GM18870 (cell line): ENCODE results near the gene HOXD12.

Experiments used
- ATAC-seq: cut with Tn5 transposase; IDR thresholded peaks from one replicate; pipeline ENCODE4 v1.9.1; 2021; ENCODE audit warnings: moderate library complexity; ENCODE audit not compliant: unreplicated experiment

Gene HOXD12

DNA sequence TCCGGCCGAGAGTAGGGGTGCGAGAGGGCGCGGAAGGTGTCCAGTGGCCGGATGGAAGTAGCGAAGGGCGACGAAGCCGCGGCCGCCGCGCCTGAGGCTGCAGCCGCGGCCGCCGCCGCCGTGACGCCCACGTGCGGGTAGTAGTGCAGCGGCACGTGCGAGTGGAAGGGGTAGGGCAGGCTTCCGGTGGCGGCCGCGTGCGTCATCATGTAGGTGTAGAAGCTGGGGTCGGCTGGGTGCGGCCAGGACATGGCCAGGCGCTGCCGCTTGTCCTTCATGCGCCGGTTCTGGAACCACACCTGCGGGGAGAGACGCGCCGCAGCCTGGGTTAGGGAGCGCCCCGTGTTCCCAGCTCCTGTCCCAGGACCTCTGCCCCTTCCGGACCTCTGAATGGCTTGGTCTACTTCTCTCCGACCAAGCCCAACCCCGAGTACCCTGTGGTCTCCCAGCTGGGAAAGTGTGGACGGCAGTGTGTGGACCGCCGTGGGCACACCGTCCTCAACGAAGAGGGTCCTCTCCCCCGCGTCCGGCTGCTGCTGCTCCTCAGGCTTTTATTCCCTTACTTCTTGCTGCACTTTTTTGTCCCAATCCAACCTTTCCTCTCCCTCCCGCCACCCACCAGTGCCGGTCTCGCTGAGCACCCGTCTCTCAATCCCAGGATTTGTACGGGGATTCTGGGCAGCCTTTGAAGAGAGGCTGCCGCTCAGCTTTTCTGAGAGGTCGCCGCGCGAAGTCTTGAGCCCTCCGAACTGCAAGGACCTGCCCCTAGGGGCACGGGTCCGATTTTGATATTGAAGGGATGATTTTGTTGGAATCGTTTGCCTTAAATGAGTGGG is 18.8 kb upstream of the HOXD12 start:
- no peak for ATAC-seq

DNA sequence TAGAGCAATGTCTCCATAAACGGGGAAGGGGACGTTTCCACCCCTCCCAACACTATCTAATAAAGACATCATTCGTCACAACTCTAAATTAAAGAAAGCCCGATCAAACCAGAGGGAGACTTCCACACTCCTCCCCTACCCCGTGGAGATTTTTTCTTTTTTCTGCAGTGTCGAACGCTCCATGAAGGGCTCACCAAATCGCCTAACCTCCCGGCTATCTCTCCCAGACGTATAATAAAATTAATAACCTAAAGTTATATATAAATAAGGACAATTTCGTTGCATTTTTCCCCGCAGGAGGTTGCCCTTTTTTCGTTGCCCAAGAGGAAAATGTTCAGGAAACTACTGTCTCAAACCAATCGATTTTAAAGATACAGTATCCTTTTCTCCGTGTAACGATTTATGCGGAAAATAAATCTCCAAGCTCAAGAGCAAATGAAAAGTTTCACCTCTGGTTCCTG is 18.2 kb upstream of the HOXD12 start:
- ATAC-seq = no peak

DNA sequence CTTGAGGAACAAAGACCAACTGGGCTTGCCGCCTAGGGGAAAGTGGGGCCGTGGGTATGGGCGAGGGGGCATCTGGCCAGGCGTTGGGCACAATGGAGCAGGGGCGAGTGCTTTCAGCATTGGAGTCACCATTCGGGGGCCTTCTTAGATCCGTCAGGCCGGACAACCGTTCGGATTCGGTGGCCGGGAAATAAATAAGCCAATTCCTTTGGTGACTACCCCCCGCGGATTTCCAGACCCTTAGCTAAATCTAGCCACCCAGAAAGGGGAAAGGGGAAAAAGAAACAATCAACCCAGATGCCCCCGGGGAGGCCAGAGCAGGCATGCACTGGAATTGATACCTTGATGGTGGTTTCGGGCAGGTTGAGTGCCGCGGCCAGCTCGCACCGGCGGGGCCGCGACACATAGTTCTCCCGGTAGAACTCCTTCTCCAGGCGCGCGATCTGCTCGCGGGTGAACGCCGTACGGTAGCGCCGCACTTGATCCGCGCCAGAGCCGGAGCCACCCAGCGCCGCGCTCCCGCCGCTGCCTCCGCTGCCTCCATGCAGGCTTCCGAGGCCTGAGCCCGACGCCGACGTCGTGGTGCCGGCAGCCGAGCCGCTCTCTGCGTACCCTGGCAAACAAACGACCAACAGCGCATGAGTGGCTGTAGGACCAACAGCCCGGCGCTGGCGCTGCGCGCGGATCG is 17.6 kb upstream of the HOXD12 start:
- no peak for ATAC-seq

DNA sequence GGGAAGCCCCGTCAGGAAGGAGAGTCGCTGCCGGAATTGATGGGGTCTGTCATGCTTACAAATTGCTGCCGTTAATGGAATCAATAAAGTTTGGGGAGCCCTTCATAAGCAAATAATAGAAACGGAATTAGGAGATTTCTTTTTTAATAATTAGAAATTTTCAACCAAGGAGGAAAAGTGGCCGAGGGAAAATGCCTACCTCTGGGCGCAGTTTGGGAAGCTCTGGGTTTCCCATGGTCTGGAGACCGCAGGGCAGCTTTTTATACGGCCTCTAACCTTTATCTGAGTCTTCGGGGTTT is 17.1 kb upstream of the HOXD12 start:
- ATAC-seq = no peak

DNA sequence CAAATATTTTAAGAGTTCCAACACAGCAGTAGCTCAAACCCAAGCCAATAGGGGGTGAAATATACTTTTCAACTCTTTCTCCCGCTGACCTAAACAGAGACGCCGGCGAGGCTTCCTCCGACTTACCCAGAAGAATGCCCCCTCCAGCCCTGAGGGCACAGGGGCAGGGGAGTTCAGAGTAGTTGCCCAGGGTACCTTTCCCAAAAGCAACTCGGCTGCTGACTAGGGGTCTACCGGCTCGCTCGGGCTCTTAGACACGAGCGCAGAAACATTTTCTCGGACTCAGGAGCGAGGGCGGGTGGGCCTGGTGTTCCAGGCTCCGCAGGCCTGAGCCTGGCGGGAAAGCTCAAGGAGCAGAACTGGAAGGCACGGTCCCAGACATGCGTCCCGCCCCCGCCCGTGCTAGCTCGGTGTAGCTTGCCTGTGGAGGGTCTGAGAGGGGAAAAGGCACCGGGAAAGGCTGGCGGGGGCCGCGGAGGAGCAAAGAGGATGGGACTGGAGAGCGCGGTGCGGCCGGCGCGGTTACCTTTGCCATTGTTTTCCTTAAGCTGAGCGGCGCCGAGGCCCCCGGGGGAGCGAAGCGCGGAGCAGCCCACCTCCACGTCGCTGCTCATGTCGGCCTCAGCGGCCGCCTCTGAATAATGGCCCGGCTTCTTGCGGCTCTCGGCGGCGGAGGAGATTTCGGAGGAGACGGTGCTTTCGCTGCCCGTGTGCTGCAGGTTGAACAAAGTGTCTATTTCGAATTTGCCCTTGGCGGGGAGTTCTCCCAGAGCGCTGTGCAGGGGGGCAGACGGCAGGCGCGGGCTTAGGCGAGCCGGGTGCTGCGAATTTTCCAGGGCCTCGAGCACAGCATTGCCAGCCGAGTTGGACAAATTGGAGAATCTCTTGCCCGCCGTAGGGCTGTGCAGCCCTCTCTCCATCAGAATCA is 16.5 kb upstream of the HOXD12 start:
- no peak for ATAC-seq

DNA sequence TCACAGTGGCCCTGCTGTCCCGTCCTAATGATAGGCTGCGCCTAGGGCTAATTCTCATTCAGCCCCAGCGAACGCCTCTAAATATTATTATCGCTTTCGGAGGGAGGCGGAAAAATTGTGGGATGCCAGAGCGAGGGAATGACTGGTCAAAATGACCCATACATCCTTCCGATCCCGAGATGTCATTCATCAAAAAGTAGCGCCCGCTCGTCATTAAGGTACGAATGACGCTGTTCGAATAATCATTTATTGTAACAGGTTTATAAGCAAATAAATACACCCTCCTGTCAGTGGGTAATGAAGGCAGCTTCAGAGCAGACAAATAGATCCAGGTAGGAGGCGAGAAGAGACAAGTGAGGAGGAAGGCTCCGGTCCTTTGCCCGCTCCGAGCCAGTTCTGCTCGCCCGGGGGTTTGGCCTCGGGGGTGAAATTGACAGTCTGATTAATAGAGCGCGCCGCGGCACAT is 15.8 kb upstream of the HOXD12 start, which contains the start of gene EVX2:
Gene EVX2, minus strand, starts transcription at position 167 of the 466 bp plus-strand sequence. CDS start 186 bp downstream, outside the sequence.
- no peak for ATAC-seq

DNA sequence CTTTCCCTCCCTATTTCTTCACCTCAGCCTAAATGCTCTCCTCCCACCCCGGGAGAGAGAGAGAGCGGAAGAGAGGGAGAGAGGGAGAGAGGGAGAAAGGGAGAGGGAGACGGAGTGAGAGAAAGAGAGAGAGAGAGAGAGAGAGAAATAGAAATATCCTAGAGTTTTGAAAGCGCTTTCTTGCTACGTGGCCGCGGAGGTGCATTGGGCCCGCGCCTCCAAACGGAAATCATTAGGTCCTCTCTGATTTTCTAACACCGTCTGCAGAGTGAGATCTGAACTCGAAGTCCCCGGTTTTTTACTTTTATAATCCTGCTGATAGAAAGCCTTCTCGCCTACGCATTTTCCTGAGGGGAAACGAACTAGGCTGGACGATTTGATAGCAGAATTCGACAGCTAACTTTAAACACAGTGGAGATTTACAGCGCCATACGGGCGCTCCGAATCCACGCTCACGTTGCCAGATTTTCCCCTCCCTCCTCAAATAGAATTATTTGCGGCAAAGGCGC is 14.9 kb upstream of the HOXD12 start:
- ATAC-seq = no peak

DNA sequence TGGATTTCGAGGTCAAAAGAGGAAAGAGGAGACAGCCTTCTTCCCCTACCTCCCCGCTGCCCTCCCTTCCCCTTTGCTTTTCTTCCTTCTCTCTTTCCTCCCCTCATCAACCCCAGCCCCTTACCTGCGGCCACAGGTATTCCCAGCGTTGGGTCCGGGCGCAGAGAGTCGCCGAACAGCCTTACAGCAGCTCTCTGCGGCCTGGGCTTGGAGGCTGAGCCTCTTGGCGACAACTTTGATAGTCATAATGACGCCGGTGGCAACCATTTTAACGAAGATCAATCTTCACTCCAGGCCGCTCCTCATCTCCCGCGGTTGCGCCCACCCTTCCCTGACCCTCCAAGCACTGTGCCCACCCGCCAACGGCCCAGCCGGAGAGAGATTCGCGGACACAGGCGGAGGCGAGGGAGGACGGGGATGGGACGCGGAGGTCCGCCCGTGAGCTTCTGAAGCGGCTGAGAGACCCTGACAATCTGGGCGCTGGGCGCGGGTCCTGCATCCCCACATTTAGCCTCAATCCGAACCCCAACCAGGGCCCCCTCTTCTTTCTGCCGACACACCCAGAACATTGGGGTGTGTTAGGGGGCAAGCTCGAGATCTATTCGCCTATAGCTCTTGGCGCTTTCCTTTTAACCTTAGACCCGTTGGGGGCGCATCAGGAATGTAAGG is 14.3 kb upstream of the HOXD12 start:
- no peak for ATAC-seq

DNA sequence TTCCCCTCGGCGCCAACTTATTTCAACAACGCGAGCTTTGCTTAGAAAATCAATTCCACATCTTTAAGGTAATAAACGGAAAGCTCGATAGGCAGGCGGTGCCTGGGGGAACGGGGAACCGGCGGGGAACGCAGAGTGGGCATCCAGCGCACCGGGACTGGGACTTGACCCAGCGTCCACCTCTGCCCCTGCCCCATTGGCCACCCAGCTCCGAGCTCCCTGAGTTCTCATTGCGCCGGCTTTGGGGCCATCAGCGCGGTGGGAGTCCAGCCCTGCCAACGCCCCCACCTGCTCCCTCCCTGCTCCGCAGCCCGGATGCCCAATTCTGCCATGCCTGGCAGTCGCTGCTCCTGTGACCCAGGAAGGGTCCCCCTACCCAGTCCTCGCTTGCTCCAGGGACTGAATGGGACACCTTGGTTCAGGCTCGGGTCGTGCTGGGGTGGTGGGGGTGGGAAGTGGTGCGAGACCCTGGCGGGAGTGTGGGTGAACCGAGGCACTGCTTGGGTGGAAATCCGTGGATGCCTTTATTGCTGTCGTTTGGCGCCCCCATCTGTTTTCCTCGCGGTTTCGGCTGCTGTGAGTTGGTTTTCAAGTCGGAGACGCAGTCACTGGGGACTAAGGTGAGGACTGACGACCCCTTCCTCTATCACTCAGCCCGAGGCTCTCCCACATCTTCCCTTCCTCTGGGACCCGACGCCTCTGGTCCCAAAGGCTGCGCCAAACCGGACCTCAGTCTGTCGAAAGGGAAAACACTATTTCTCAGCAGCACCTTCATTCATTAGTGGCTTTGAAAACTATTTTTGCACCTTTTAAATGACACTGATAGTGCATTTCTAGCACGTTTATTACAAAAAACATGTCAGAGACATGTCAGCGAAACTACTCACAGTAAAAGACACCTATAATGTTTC is 13.5 kb upstream of the HOXD12 start:
- ATAC-seq = no peak

DNA sequence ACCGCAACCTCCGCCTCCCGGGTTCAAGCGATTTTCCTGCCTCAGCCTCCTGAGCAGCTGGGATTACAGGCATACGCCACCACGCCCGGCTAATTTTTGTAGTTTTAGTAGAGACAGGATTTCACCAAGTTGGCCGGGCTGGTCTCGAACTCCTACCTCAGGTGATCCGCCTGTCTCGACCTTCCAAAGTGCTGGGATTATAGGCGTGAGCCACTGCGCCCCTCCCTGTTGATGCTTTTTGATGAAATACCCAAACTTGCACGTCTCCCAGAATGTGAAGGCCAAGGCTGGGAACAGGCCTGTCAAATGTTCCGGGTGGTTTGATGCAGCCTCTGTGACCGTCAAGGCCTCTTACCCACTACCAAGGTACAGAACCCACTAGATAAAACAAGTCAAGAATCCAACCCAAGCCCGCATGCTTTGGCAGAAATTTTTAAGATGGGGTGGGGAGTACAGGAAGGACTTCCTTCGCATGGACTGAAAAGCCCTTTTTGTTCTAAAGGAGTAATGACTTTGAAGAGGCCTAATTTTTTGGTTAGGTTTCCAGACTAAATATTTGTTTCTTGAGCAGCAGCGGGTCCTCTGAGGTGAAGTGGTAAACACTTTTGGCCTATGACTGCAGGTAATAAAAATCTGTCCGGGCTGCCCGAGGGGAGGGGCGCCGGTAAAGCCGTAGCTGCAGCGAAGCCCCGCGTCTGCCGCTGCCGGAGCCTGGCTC is 12.1 kb upstream of the HOXD12 start:
- ATAC-seq = no peak

DNA sequence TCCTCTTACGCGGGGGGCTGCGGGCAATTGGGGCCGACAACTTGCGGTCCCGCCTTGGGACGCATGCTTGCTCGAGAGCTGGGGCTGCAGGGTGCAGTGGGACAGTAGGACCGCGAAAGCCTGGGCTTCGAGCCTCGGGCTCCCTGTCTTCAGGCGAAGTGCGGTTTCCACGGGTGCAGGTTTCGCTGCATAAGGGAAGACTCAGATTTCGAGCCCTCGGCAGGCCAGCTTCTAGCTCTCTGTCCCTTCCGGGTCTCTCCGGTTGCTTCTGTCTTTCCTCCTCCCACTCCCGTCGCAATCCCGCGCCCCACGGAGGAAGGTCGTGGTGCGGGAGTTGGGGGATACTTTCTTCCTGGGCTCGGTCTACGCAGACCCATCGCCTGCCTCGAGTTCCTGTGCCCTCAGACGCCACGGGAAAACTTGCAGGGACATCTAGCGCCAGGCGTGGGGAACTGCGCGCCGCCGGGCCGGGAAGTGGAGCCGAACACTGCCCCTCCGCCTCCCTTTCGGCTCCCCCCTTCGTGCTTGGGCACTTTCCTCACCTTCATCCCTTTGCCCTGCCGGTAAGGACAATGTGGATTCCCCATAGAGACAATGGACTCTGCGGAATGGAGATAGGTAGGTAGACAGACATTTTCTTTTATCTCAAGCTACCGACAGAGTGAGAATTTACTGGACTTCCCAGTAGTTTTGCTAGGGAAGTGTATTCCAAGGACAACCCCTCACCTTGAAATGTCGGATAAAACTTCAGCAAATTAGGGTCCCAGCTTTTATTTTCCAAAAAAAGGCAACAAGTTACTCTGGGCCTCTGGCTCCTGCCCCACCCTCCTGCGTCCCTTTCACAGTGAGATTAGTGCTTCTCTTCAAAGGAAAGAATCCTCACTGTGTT is 11.3 kb upstream of the HOXD12 start:
- ATAC-seq = no peak

DNA sequence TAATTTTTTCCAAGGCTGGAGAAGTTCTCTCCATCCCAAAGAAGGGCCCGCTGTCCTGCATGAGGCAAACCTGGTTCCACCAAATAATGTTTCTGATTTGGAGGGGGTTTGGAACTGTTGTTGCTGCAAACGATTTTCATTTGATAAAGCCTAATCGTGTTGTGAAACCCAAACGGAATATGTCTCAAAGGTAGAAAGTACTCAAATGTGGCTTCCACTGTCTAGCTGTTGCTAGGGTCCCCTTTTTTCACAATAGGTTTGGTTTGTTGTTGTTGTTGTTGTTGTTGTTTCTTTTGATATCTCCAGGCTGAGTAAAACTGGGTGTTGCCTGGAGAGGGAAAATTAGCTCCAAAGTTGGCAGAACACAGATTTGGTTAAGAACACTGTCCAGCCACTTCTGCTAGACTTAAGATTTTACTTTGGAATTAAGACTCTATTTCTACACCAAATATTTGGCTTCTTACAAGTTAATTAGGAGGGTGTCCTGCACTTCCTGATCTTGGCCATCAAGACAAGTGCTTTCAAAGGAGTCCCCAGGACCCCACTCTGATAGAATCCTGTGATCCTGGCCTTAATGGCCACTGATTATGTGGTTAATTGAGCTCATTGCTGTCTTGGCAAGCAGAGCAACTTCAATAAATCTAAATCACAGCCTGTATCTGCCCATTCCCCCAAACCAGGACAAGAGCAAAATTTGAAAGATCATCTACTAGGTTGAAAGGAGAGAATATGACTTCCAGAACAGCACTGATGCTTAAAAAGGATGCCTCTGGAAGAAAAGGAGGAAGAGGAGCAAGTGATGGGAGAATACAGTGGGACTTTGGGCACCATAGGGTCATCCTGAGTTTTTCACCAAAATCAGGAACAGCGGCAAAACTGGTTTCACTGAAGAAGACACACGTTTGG is 10.4 kb upstream of the HOXD12 start:
- ATAC-seq = no peak

DNA sequence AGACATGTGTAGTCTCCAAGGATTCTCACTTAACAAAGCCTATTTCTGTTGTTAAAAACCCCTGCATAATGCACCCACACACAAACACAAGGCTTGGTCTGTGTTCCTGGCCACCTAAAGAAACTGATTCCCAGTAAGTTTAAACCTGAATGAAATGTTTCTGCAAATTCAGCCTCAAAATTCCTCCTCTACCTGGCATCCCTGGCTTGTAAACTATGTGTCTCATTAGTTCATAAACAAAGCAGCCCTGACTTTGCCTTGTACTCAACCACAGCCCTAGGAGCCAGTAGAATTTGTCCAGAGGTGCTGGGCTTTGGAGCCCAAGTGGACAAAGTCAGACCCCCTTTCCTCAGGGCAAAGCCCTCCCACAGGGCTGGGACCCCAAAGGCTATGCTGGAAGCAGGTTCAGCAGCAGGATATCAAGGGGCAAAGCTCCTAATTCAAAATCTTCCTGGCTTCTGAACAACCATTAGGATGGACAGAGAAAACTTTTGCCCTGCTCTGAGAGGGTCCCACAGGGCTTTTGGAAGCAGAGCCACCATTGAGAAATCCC is 9.7 kb upstream of the HOXD12 start:
- no peak for ATAC-seq

DNA sequence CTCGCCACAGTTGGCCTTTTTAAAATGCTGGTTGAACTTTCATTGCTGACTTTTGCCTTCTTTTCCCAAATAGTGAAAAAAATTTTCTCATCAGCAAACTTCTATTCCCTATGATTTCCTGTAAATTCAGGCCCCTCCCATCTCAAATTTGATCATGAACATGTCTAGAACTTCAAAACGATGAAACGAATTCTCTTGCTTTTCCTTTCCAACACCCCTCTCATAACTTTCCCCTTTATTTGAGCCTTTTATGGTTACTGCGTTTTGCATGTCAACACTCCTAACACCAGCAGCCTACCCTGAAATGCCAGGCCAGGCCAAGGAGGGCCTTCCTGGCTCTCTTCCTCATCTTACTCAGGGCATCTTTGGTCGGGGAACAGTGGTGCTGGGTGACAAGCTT is 8.7 kb upstream of the HOXD12 start:
- no peak for ATAC-seq

DNA sequence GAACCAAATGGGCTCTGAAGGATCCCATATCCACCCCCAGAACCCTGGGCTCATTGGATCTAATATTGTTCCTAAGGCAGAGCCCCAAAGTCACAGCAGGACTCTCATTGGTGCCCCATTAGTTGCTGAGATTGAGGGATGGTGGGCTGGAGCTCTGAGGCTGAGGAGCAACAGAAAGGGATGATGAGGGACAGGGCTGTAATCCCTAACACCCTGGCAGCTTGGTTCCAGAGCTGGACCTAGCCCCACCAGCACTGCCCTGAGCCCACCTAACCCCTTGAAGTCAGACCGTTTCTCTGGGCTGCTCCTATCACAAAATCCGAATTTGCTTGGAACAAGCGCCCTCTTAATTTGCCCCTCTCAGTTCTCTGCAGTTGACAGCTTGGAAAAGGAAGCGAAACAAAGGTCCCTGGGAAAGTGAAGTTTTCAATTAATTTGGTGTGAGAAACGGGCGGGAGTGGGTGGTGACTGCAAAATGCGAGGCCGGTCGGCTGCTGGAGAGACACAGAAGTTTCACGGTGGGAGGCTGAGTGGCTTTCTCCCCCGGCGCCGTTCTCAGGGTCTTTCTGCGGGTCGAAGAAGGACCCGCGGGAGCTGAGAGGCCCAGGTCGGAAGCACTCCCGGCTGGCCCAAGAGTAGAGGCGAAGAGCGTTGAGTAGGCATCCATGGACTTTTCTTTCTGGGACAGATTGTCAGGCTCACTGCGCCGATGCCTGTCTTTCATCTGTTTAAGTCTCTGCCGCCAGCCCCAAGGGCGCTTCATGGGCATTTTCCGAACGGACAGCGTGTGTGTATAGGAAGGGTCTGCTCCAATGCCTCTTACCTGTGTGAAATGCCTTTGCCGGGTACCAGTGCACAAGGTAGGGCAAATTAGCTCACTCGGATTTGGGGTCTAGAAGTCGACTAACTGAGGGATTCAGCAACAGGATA is 8.0 kb upstream of the HOXD12 start:
- no peak for ATAC-seq
